HS-5 (cell line): ENCODE measurements around the gene BCL7B.
"Not testable (repeated sequence)": the region's sequence is repeated elsewhere in the genome, so short reads cannot be mapped to it uniquely, and the experiment has no call there.

Experiments used
- DNase-seq: peaks from one replicate; pipeline ENCODE4 v3.0.0-alpha.2; 2012; ENCODE audit warnings: low read depth

The BCL7B gene

DNA sequence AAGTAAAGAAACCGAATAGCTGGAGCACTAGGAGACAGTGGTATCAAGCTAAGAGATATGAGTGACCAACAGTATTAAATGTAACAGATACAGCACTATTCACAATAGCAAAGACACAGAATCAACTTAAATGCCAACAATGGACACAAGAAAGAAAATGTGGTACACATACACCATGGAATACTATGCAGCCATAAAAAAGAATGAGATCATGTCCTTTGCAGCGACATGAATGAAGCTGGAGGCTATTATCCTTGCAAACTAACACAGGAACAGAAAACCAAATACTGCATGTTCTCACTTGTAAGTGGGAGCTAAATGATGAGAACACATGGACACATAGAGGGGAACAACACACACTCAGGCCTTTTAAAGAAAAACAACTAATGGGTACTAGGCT, 62.0 kb downstream of the BCL7B start:
- DNase-seq = not testable (repeated sequence)

DNA sequence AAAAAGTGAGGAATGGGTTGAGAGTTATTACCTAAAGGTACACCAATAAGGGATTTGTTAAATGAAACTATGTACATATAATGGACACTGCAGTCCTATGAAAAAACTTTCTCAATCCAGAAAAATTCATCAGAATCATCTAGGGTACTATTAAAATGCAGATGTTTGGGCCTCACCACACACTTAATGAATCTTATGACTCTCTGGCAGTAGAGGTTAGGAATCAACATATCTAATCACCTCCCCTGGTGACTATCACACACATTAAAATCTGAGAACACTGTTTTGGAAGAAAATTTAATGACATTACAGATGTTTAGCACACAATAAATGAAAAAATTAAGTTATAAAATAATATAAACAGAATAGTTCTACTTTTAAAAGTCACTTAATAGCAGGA, 67.5 kb downstream of the BCL7B start:
- no peak for DNase-seq

DNA sequence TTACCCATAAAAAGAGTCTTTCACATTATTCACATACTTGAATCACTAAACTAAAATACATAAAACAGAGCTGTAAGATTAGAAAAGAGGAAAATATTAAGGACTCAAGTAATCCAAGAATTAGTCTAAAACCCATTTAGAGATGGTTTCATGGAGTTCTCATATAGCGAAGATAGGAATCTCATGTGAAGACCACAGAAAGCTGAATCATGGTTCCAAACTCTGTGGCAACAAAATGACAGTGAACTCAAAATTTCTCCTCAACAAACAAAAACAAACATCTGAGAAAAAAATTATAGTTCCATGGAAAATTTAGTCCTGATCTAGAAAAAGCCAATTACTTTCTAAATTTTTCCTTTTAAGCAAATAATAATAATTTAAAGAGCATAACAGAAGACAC, 70.0 kb downstream of the BCL7B start:
- no peak for DNase-seq
